Testis (tissue), 3 donors: Measurements from ENCODE around the gene PI16. TPM values are rescaled to one million over a fixed set of nuclear protein-coding genes. Genes with fewer than 3 reads are reported as not detected.

ENCODE experiments used
- DNase-seq: peaks from one replicate; pipeline ENCODE4 v3.0.0-alpha.2; 2019
- H3K27ac ChIP-seq, 2 donors: fragments of 200-600 bp; sonication (generic); one replicate each; pipeline ENCODE4 v1.5.1; 2019
- H3K27me3 ChIP-seq: fragments of 200-600 bp; sonication (generic); one replicate; pipeline ENCODE4 v1.5.1; 2019
- H3K36me3 ChIP-seq: fragments of 200-600 bp; sonication (generic); one replicate; pipeline ENCODE4 v1.5.1; 2017; ENCODE audit warnings: low read depth; ENCODE audit errors: missing control alignments
- H3K4me1 ChIP-seq: fragments of 200-600 bp; sonication (generic); one replicate; pipeline ENCODE4 v1.5.1; 2019
- H3K4me3 ChIP-seq, 2 donors: fragments of 200-600 bp; sonication (generic); one replicate each; pipeline ENCODE4 v1.5.1; 2017 to 2019
- H3K9me3 ChIP-seq: fragments of 200-600 bp; sonication (generic); one replicate; pipeline ENCODE4 v1.5.1; 2017
- POLR2A ChIP-seq: fragments of 450-650 bp; IDR thresholded peaks from one replicate; pipeline ENCODE4 v1.6.1; 2017; ENCODE audit warnings: antibody characterized with exemption, mild to moderate bottlenecking, moderate library complexity
- WGBS, 2 donors: methylation state at CpG; one replicate each; pipeline ENCODE4 v1.1.5; 2018; 5-methylcytosine and 5-hydroxymethylcytosine counted together
- intact Hi-C: fragments of 100-400 bp; cut with DNase I; formaldehyde crosslinking; loops from one replicate; pipeline ENCODE4 v1.15.1; 2023; ENCODE audit warnings: low total_unique reads
- polyA plus RNA-seq: library from polyadenylated mRNA; stranded (reverse); fragments of 350-450 nt; fragmentation: Illumina TruSeq; extraction: RNeasy Lipid Tissue Mini Kit (QIAGEN cat#74804); gene quantifications from one replicate; pipeline ENCODE4 v1.2.3, GENCODE V29; 2014; ENCODE audit warnings: low read depth, low replicate concordance; ENCODE audit not compliant: insufficient read depth
- total RNA-seq, 2 donors: library from RNA; depleted of rRNA; stranded (reverse); fragments of >200 nt; gene quantifications; one replicate each; pipeline ENCODE4 v1.2.3, GENCODE V29; 2016
- TF ChIP-seq, protein P1 (sequence below), 3 experiments: fragments of 450-650 bp in 2 of 3; fragments of 200-600 bp in 1 of 3; sonication (generic) in 1 of 3; IDR thresholded peaks; one replicate each; pipeline ENCODE4 v1.5.1; 2016 to 2019; ENCODE audit warnings: antibody characterized with exemption in 3 of 3, mild to moderate bottlenecking in 2 of 3, moderate library complexity in 1 of 3

PI16 gene
- total and polyA plus RNA-seq, 3 donors from 2014 or later, result 9.8 to 79.3 (median 24.7) TPM

GRCh38 chr6:36978421-36979346 lies 24.1 kb downstream of the PI16 start:
- Histone ChIP-seq H3K27ac (peak overlapping the region; percentile 36 to 68), H3K4me1 (peaks cover 36% of the 10 kb centered on the region), H3K36me3 (no peaks in the 10 kb centered on the region), H3K9me3 (no peaks in the 10 kb centered on the region), H3K4me3 (no peak overlapping the region), H3K27me3 (no peaks in the 10 kb centered on the region)
- TF ChIP-seq, protein P1, sequence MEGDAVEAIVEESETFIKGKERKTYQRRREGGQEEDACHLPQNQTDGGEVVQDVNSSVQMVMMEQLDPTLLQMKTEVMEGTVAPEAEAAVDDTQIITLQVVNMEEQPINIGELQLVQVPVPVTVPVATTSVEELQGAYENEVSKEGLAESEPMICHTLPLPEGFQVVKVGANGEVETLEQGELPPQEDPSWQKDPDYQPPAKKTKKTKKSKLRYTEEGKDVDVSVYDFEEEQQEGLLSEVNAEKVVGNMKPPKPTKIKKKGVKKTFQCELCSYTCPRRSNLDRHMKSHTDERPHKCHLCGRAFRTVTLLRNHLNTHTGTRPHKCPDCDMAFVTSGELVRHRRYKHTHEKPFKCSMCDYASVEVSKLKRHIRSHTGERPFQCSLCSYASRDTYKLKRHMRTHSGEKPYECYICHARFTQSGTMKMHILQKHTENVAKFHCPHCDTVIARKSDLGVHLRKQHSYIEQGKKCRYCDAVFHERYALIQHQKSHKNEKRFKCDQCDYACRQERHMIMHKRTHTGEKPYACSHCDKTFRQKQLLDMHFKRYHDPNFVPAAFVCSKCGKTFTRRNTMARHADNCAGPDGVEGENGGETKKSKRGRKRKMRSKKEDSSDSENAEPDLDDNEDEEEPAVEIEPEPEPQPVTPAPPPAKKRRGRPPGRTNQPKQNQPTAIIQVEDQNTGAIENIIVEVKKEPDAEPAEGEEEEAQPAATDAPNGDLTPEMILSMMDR (IDR thresholded peaks at IDR 0.05), result no peak
- TF ChIP-seq POLR2A, result no peak
- DNase-seq, result no peak
- 62 to 71% methylated on average over 10 to 11 of the region's 11 CpGs for WGBS, 2 donors
- intact Hi-C loops, result loop anchor here (5.0 kb wide), 1 partner anchor 211 kb away; no protein-coding TSS in a partner anchor

GRCh38 chr6:36979347-36979742 lies 24.8 kb downstream of the PI16 start:
- Histone ChIP-seq H3K4me1 (peaks cover 41% of the 10 kb centered on the region), H3K27ac (peak overlapping the region; percentile 36 to 68), H3K36me3 (no peaks in the 10 kb centered on the region), H3K9me3 (no peaks in the 10 kb centered on the region), H3K4me3 (no peak overlapping the region), H3K27me3 (no peaks in the 10 kb centered on the region)
- 31 to 52% methylated on average over 4 of the region's 4 CpGs for WGBS, 2 donors
- TF ChIP-seq, protein P1 (IDR thresholded peaks at IDR 0.05), result peak; percentile 49 to 69 (median 59)
- no peak for TF ChIP-seq POLR2A
- intact Hi-C loops, result loop anchor here (5.0 kb wide), 1 partner anchor 212 kb away; no protein-coding TSS in a partner anchor
- peak; percentile 83 for DNase-seq

- Histone ChIP-seq H3K4me1 (peaks cover 48% of the 10 kb centered on the region), H3K4me3 (no peak overlapping the region), H3K27me3 (no peaks in the 10 kb centered on the region), H3K36me3 (no peaks in the 10 kb centered on the region), H3K9me3 (no peaks in the 10 kb centered on the region), H3K27ac (peak overlapping the region; percentile 36 to 68)
- DNase-seq, result no peak
- intact Hi-C loops, result loop anchor here (10.0 kb wide), 1 partner anchor 95 kb away; the partner anchor contains the start of gene C6orf89
- 53 to 67% methylated on average over 6 of the region's 6 CpGs for WGBS, 2 donors
- TF ChIP-seq, protein P1 (IDR thresholded peaks at IDR 0.05), result no peak
- no peak for TF ChIP-seq POLR2A
Measured at GRCh38 chr6:36980129-36980528, 25.6 kb downstream of the PI16 start.

DNA sequence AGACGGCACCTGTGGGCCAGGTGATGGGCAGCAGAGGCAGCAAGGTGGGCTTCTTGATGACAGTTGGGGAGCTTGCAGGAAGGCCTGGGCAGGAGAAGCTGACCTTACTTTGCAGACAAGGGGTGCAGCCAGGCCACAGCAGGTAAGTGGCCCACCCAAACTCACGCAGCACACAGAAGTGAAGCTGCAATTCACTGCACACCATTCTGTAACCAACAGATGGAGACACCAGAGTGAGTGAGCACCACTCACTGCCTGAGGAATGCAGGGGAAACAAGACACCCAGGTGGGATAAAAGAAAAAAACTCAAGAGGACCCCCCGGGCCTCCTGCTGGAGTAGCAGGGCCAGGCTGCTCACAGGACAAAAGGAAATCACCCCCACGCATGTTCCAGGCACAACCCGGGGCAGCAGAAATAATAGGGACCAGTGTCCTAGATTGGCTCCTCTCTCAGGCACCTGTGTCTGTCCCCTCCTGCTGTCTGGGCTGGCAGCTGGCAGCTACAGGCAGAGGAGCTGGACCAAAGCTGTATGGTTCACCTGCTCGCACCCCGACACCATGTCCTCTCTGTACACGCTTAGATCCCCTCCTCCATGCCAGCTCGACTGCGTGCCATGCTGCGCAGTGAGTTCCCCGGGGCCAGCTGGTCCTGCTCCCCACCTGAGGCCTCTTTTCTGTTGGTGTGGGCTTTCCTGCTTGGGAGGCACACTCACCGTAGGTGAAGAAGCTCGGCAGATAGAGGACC lies 26.5 kb downstream of the PI16 start:
- Histone ChIP-seq H3K4me3 (no peak overlapping the region), H3K27me3 (no peaks in the 10 kb centered on the region), H3K4me1 (peaks cover 48% of the 10 kb centered on the region), H3K9me3 (no peaks in the 10 kb centered on the region), H3K36me3 (no peaks in the 10 kb centered on the region), H3K27ac (peak overlapping the region in 1 of 2 donors; percentile 68)
- DNase-seq, result no peak
- intact Hi-C loops, result loop anchor here (10.0 kb wide), 1 partner anchor 96 kb away; the partner anchor contains the start of gene C6orf89
- TF ChIP-seq, protein P1 (IDR thresholded peaks at IDR 0.05), result peak in 1 of 3 experiments; percentile 29
- no peak for TF ChIP-seq POLR2A
- WGBS, 2 donors, result 58 to 63% methylated on average over 7 to 14 of the region's 14 CpGs
